BLaER1 treated with 17β-estradiol and CSF1 and Interleukin-3, amounts not matched to agents 10 nM and 100 nM (cell line): ENCODE data around the gene SNHG17.
A peak's percentile ranks its signal among the peaks of the same experiment; 100 is the strongest.
"Not testable (repeated sequence)": the region's sequence is repeated elsewhere in the genome, so short reads cannot be mapped to it uniquely, and the experiment has no call there.

Experiments
- H3K27ac ChIP-seq, 11 experiments: shearing (Covaris generic); formaldehyde crosslinking; 2 replicates each; pipeline ENCODE4 v1.8.1; 2022
- H3K27me3 ChIP-seq, 11 experiments: shearing (Covaris generic); formaldehyde crosslinking; 2 replicates each; pipeline ENCODE4 v1.8.1; 2022
- H3K36me3 ChIP-seq, 11 experiments: shearing (Covaris generic); formaldehyde crosslinking; 2 replicates each; pipeline ENCODE4 v1.8.1; 2022
- H3K4me1 ChIP-seq, 10 experiments: shearing (Covaris generic); formaldehyde crosslinking; 2 replicates each; pipeline ENCODE4 v1.8.1; 2022
- H3K4me2 ChIP-seq, 11 experiments: shearing (Covaris generic); formaldehyde crosslinking; 2 replicates each; pipeline ENCODE4 v1.8.1; 2022
- H3K4me3 ChIP-seq, 10 experiments: shearing (Covaris generic); formaldehyde crosslinking; 2 replicates each; pipeline ENCODE4 v1.8.1; 2022
- H3K9ac ChIP-seq, 11 experiments: shearing (Covaris generic); formaldehyde crosslinking; 2 replicates each; pipeline ENCODE4 v1.8.1; 2022
- H3K9me3 ChIP-seq, 11 experiments: shearing (Covaris generic); formaldehyde crosslinking; replicated peaks in 1 of 11; 2 replicates each; pipeline ENCODE4 v1.8.1; 2022
- H4K20me1 ChIP-seq, 11 experiments: shearing (Covaris generic); formaldehyde crosslinking; 2 replicates each; pipeline ENCODE4 v1.8.1; 2022
- Cebpa-rat ChIP-seq, 11 experiments: shearing (Covaris generic); IDR thresholded peaks; 2 replicates each; pipeline ENCODE4 v1.8.1; 2022

The SNHG17 gene

GRCh38 chr20:38414769-38415450 lies 20.2 kb downstream of the SNHG17 start:
- H3K4me1 ChIP-seq = peaks cover 0 to 5% (median 0%) of the 10 kb centered on the region in 10 experiments; a peak in 2 of 20 replicates
- H3K36me3 ChIP-seq = peaks cover 87 to 100% (median 100%) of the 10 kb centered on the region in 11 experiments
- no peak overlapping the region for H3K27ac ChIP-seq
- H3K4me2 ChIP-seq = no peak overlapping the region
- no peaks in the 10 kb centered on the region for H3K27me3 ChIP-seq
- no peak for TF ChIP-seq Cebpa-rat (IDR thresholded peaks at IDR 0.05)
- H3K4me3 ChIP-seq = no peak overlapping the region
- no peaks in the 10 kb centered on the region; a peak in 2 of 22 replicates for H3K9me3 ChIP-seq
- H3K9ac ChIP-seq = no peak overlapping the region
- H4K20me1 ChIP-seq = peaks cover 15 to 56% (median 29%) of the 10 kb centered on the region in 11 experiments; a peak in 21 of 22 replicates

DNA sequence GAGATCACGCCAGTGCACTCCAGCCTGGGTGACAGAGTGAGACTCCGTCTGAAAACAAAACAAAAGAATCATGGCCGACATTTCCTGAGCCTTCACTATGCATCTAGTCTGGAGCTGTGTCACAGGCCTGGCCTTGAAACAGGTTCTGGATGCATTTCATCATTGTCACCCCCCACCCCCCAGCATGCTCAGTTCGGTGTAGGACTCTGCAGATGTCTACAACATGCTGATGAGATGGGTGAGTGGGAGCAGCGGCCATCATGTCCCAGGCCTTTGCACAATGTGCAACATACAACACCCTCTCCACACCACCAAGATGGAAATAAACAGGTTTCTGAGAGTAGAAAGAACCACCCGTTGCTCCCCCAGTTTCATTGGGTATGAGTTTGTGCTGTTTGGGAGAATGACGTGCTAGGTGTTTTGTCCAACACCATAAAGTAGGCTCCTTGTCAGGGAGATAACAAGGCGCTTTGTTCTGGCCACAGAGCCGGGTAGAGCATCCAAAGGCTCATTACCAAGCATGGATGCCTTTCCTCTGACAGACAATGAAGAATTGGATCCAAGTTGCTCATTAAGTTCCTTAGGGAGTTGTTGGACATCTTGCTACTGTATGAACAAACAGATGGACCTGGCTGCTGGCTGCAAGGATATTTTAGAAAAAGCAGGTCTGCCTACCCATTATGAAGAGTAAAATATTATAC lies 22.1 kb downstream of the SNHG17 start:
- Histone ChIP-seq H3K27me3 (no peaks in the 10 kb centered on the region), H3K4me3 (no peak overlapping the region), H3K27ac (no peak overlapping the region), H3K4me2 (no peak overlapping the region), H4K20me1 (peaks cover 0 to 38% (median 10%) of the 10 kb centered on the region in 11 experiments; a peak in 11 of 22 replicates), H3K36me3 (peaks cover 68 to 100% (median 98%) of the 10 kb centered on the region in 11 experiments), H3K4me1 (peaks cover 0 to 11% (median 0%) of the 10 kb centered on the region in 10 experiments; a peak in 5 of 20 replicates), H3K9me3 (peaks cover 0 to 13% (median 9%) of the 10 kb centered on the region in 11 experiments; a peak in 17 of 22 replicates), H3K9ac (no peak overlapping the region)
- TF ChIP-seq Cebpa-rat (IDR thresholded peaks at IDR 0.05) = no peak

- H3K4me3 ChIP-seq, H3K4me2 ChIP-seq, H3K9ac ChIP-seq, H4K20me1 ChIP-seq, H3K27me3 ChIP-seq, H3K27ac ChIP-seq: not testable (repeated sequence)
- Histone ChIP-seq H3K4me1 (peaks cover 0 to 11% (median 0%) of the 10 kb centered on the region in 10 experiments; a peak in 5 of 20 replicates), H3K36me3 (peaks cover 25 to 78% (median 71%) of the 10 kb centered on the region in 11 experiments), H3K9me3 (peaks cover 7 to 35% (median 28%) of the 10 kb centered on the region in 11 experiments; a peak in 19 of 22 replicates)
Measured at GRCh38 chr20:38407822-38408221, 27.3 kb downstream of the SNHG17 start.

GRCh38 chr20:38407321-38407720 lies 27.8 kb downstream of the SNHG17 start:
- Histone ChIP-seq H3K4me1 (peaks cover 0 to 11% (median 0%) of the 10 kb centered on the region in 10 experiments; a peak in 5 of 20 replicates), H4K20me1 (peaks cover 0 to 9% (median 0%) of the 10 kb centered on the region in 11 experiments; a peak in 1 of 22 replicates), H3K9me3 (peaks cover 7 to 35% (median 28%) of the 10 kb centered on the region in 11 experiments; a peak in 19 of 22 replicates), H3K27ac (no peak overlapping the region), H3K27me3 (no peaks in the 10 kb centered on the region), H3K4me2 (no peak overlapping the region), H3K9ac (no peak overlapping the region), H3K4me3 (no peak overlapping the region), H3K36me3 (peaks cover 20 to 73% (median 66%) of the 10 kb centered on the region in 11 experiments)
- TF ChIP-seq Cebpa-rat (IDR thresholded peaks at IDR 0.05) = no peak

- Histone ChIP-seq H3K4me1 (peaks cover 0 to 11% (median 0%) of the 10 kb centered on the region in 10 experiments; a peak in 5 of 20 replicates), H3K9ac (no peak overlapping the region), H3K27me3 (no peaks in the 10 kb centered on the region), H3K9me3 (peaks cover 7 to 35% (median 28%) of the 10 kb centered on the region in 11 experiments; a peak in 19 of 22 replicates), H3K27ac (no peak overlapping the region), H3K36me3 (peaks cover 14 to 65% (median 59%) of the 10 kb centered on the region in 11 experiments; a peak in 21 of 22 replicates), H3K4me3 (no peak overlapping the region), H3K4me2 (no peak overlapping the region), H4K20me1 (peaks cover 0 to 9% (median 0%) of the 10 kb centered on the region in 11 experiments; a peak in 1 of 22 replicates)
- TF ChIP-seq Cebpa-rat (IDR thresholded peaks at IDR 0.05) = no peak
Measured at GRCh38 chr20:38406476-38406875, 28.7 kb downstream of the SNHG17 start.

DNA sequence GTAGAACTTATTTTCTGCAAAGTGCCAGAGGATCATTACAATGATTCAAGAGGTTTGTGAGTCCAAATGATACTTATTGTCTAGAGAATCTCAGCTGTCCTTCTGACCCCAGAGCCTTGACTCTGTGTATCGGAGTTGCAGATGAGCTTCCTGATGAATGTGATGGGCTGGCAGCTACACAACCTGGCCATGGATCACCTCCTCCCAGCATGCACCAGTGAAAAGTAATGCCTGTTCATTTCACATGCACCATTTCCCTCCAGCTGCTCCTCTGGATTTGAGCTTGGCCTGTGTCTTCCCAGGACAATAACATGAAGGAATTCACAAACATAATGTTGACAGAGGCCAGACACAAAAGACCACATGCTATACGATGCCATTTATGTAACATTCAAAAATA lies 30.0 kb downstream of the SNHG17 start:
- Histone ChIP-seq H3K4me2 (no peak overlapping the region), H3K27me3 (no peaks in the 10 kb centered on the region), H3K9me3 (peaks cover 7 to 35% (median 28%) of the 10 kb centered on the region in 11 experiments; a peak in 19 of 22 replicates), H3K9ac (no peak overlapping the region), H3K4me3 (no peak overlapping the region), H4K20me1 (no peaks in the 10 kb centered on the region), H3K4me1 (peaks cover 0 to 11% (median 0%) of the 10 kb centered on the region in 10 experiments; a peak in 5 of 20 replicates), H3K27ac (no peak overlapping the region), H3K36me3 (peaks cover 7 to 51% (median 45%) of the 10 kb centered on the region in 11 experiments; a peak in 21 of 22 replicates)
- no peak for TF ChIP-seq Cebpa-rat (IDR thresholded peaks at IDR 0.05)

GRCh38 chr20:38404016-38404415 lies 31.1 kb downstream of the SNHG17 start:
- H3K27me3 ChIP-seq = no peaks in the 10 kb centered on the region
- H3K4me1 ChIP-seq = peaks cover 0 to 2% (median 0%) of the 10 kb centered on the region in 10 experiments; a peak in 3 of 20 replicates
- no peak overlapping the region for H3K9ac ChIP-seq
- TF ChIP-seq Cebpa-rat (IDR thresholded peaks at IDR 0.05) = no peak
- H3K27ac ChIP-seq = no peak overlapping the region
- H4K20me1 ChIP-seq = no peaks in the 10 kb centered on the region
- peaks cover 6 to 40% (median 35%) of the 10 kb centered on the region in 11 experiments; a peak in 21 of 22 replicates for H3K36me3 ChIP-seq
- H3K9me3 ChIP-seq = peaks cover 7 to 32% (median 28%) of the 10 kb centered on the region in 11 experiments; a peak in 19 of 22 replicates
- H3K4me3 ChIP-seq = no peak overlapping the region
- H3K4me2 ChIP-seq = no peak overlapping the region

GRCh38 chr20:38402816-38403215 lies 32.3 kb downstream of the SNHG17 start:
- Histone ChIP-seq H4K20me1 (no peaks in the 10 kb centered on the region), H3K4me3 (no peak overlapping the region), H3K36me3 (peaks cover 0 to 30% (median 24%) of the 10 kb centered on the region in 11 experiments; a peak in 17 of 22 replicates), H3K4me2 (no peak overlapping the region), H3K4me1 (no peaks in the 10 kb centered on the region), H3K27ac (no peak overlapping the region), H3K9ac (no peak overlapping the region), H3K9me3 (peaks cover 7 to 20% (median 18%) of the 10 kb centered on the region in 11 experiments; a peak in 19 of 22 replicates), H3K27me3 (no peaks in the 10 kb centered on the region)
- TF ChIP-seq Cebpa-rat (IDR thresholded peaks at IDR 0.05) = no peak

DNA sequence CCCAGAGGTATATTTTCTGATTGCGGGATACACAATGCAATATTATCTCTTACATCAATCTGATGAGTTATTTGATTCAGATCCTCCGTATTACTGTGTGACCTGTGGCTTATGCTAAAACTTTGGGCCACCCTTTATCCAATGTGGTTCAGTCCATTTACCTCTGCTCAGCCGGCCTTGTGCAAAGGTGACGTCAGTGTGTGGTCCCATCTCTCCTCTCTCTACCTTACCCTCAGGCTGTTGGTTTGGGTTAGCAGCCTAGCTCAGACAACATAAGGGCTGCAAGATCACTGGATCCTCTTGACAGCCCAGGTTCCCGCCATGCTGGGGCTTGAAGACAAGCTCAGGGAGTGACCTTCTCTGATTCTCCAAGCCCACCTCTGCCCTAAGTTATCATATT lies 33.0 kb downstream of the SNHG17 start:
- no peak overlapping the region for H3K9ac ChIP-seq
- no peaks in the 10 kb centered on the region for H4K20me1 ChIP-seq
- no peaks in the 10 kb centered on the region for H3K27me3 ChIP-seq
- no peak overlapping the region for H3K27ac ChIP-seq
- H3K4me1 ChIP-seq = no peaks in the 10 kb centered on the region
- TF ChIP-seq Cebpa-rat (IDR thresholded peaks at IDR 0.05) = no peak
- peaks cover 0 to 23% (median 17%) of the 10 kb centered on the region in 11 experiments; a peak in 14 of 22 replicates for H3K36me3 ChIP-seq
- no peak overlapping the region for H3K4me2 ChIP-seq
- no peak overlapping the region for H3K4me3 ChIP-seq
- H3K9me3 ChIP-seq = peaks cover 0 to 13% (median 10%) of the 10 kb centered on the region in 11 experiments; a peak in 18 of 22 replicates

- H3K27ac ChIP-seq, H3K9me3 ChIP-seq, H4K20me1 ChIP-seq, H3K9ac ChIP-seq, H3K4me3 ChIP-seq, H3K36me3 ChIP-seq, H3K27me3 ChIP-seq: not testable (repeated sequence)
- Histone ChIP-seq H3K4me2 (peak overlapping the region in 3 of 11 experiments; percentile 32 to 71 (median 49); a peak in 7 of 22 replicates), H3K4me1 (peaks cover 0 to 16% (median 0%) of the 10 kb centered on the region in 10 experiments; a peak in 6 of 20 replicates)
Measured at GRCh38 chr20:38395751-38396395, 39.3 kb downstream of the SNHG17 start.
